Astrocyte (in vitro differentiated cells and primary cell): Measurements from ENCODE around the gene INPP5B. TPM values are rescaled to one million over a fixed set of nuclear protein-coding genes. Genes with fewer than 3 reads are reported as not detected.

Source experiments
- DNase-seq: peaks from one replicate; pipeline ENCODE4 v3.0.0-alpha.2; 2010; ENCODE audit warnings: low read depth
- FAIRE-seq: peaks from 2 replicates; lab custom pipeline; 2011; peaks lifted over from hg19 to GRCh38; lab: Jason Lieb, UNC
- H2AFZ ChIP-seq: 2 replicates; pipeline ENCODE4 v1.6.0; 2012; ENCODE audit warnings: low read depth, low read length, inconsistent platforms
- H3K27ac ChIP-seq: 2 replicates; pipeline ENCODE4 v1.5.1; 2011; ENCODE audit warnings: low read depth, low read length, inconsistent platforms
- H3K27me3 ChIP-seq: 2 replicates; pipeline ENCODE4 v1.6.0; 2011; ENCODE audit warnings: low read length, inconsistent platforms; ENCODE audit not compliant: insufficient read depth
- H3K36me3 ChIP-seq: 2 replicates; pipeline ENCODE4 v1.5.1; 2011; ENCODE audit warnings: low read length, inconsistent platforms; ENCODE audit not compliant: insufficient read depth
- H3K4me1 ChIP-seq: 2 replicates; pipeline ENCODE4 v1.5.1; 2011; ENCODE audit warnings: low read length, inconsistent platforms; ENCODE audit not compliant: insufficient read depth
- H3K4me2 ChIP-seq: 2 replicates; pipeline ENCODE4 v1.6.0; 2012; ENCODE audit warnings: low read length, inconsistent platforms
- H3K4me3 ChIP-seq: 2 replicates; pipeline ENCODE4 v1.5.1; 2011; ENCODE audit warnings: low read depth, mild to moderate bottlenecking, low read length, inconsistent platforms; ENCODE audit not compliant: insufficient read depth
- H3K79me2 ChIP-seq: 2 replicates; pipeline ENCODE4 v1.6.0; 2012; ENCODE audit warnings: mild to moderate bottlenecking, low read length, inconsistent platforms; ENCODE audit not compliant: insufficient read depth
- H3K9ac ChIP-seq: 2 replicates; pipeline ENCODE4 v1.6.0; 2012; ENCODE audit warnings: mild to moderate bottlenecking, low read length, inconsistent platforms
- H3K9me3 ChIP-seq: 2 replicates; pipeline ENCODE4 v1.5.1; 2012; ENCODE audit warnings: low read depth, mild to moderate bottlenecking, low read length, inconsistent platforms; ENCODE audit not compliant: insufficient read depth
- H4K20me1 ChIP-seq: 2 replicates; pipeline ENCODE4 v1.6.0; 2012; ENCODE audit warnings: low read length, inconsistent platforms; ENCODE audit not compliant: insufficient read depth
- H3K27ac Mint-ChIP-seq: one replicate; pipeline ENCODE4 v1.8.0; 2021; ENCODE audit warnings: mild to moderate bottlenecking, mixed read lengths; ENCODE audit not compliant: unreplicated experiment
- H3K27me3 Mint-ChIP-seq: one replicate; pipeline ENCODE4 v1.8.0; 2021; ENCODE audit warnings: low read depth, mixed read lengths; ENCODE audit not compliant: unreplicated experiment
- H3K36me3 Mint-ChIP-seq: one replicate; pipeline ENCODE4 v1.8.0; 2021; ENCODE audit warnings: low read depth, mixed read lengths; ENCODE audit not compliant: unreplicated experiment
- H3K4me1 Mint-ChIP-seq: one replicate; pipeline ENCODE4 v1.8.0; 2021; ENCODE audit warnings: low read depth, mixed read lengths; ENCODE audit not compliant: unreplicated experiment
- H3K4me3 Mint-ChIP-seq: one replicate; pipeline ENCODE4 v1.8.0; 2021; ENCODE audit warnings: mild to moderate bottlenecking, moderate library complexity, mixed read lengths; ENCODE audit not compliant: unreplicated experiment
- H3K9me3 Mint-ChIP-seq: one replicate; pipeline ENCODE4 v1.8.0; 2021; ENCODE audit warnings: mild to moderate bottlenecking, mixed read lengths; ENCODE audit not compliant: unreplicated experiment
- CTCF ChIP-seq: IDR thresholded peaks from 2 replicates; pipeline ENCODE4 v1.5.1; 2011; ENCODE audit warnings: low read depth, mild to moderate bottlenecking, inconsistent platforms, low read length, moderate library complexity; ENCODE audit not compliant: insufficient read depth
- EZH2 ChIP-seq: IDR thresholded peaks from 2 replicates; pipeline ENCODE4 v1.6.1; 2012; ENCODE audit warnings: mild to moderate bottlenecking, low read length, inconsistent platforms; ENCODE audit not compliant: insufficient read depth
- total RNA-seq: library from RNA; stranded (reverse); gene quantifications from 2 replicates; pipeline ENCODE4 v1.2.1, GENCODE V29; 2021

Gene INPP5B
- total RNA-seq, 1 donor from 2014 or later, result 19.4 TPM

GRCh38 chr1:37994886-37995566 lies 48.2 kb upstream of the INPP5B start:
- Histone ChIP-seq H3K79me2 (peaks cover 34% of the 10 kb centered on the region), H3K27ac (no peak overlapping the region), H3K36me3 (peaks cover 21% of the 10 kb centered on the region), H3K9ac (no peak overlapping the region), H2AFZ (no peak overlapping the region), H3K27me3 (no peaks in the 10 kb centered on the region), H4K20me1 (no peaks in the 10 kb centered on the region), H3K4me2 (no peak overlapping the region), H3K4me1 (peaks cover 41% of the 10 kb centered on the region), H3K4me3 (no peak overlapping the region), H3K9me3 (no peaks in the 10 kb centered on the region)
- H3K4me3 Mint-ChIP-seq, result peak overlapping the region; percentile 47
- H3K27me3 Mint-ChIP-seq, result no peaks in the 10 kb centered on the region
- TF ChIP-seq EZH2 (no peak), CTCF (no peak)
- peak overlapping the region; percentile 12 for H3K27ac Mint-ChIP-seq
- peaks cover 16% of the 10 kb centered on the region for H3K36me3 Mint-ChIP-seq
- DNase-seq, result no peak
- no peak for FAIRE-seq
- H3K9me3 Mint-ChIP-seq, result no peaks in the 10 kb centered on the region
- peaks cover 41% of the 10 kb centered on the region for H3K4me1 Mint-ChIP-seq

- peak overlapping the region; percentile 68 for H3K27ac ChIP-seq
- H3K4me1 ChIP-seq, result peaks cover 2% of the 10 kb centered on the region
- H3K27me3 ChIP-seq, result no peaks in the 10 kb centered on the region
- peak overlapping the region; percentile 61 for H2AFZ ChIP-seq
- H3K4me3 ChIP-seq, result peak overlapping the region; percentile 98
- peak overlapping the region; percentile 92 for H3K9ac ChIP-seq
- peak overlapping the region; percentile 92 for H3K4me3 Mint-ChIP-seq
- peaks cover 5% of the 10 kb centered on the region for H3K4me1 Mint-ChIP-seq
- H3K9me3 ChIP-seq, result no peaks in the 10 kb centered on the region
- H3K36me3 Mint-ChIP-seq, result peaks cover 7% of the 10 kb centered on the region
- TF ChIP-seq CTCF, result no peak
- TF ChIP-seq EZH2, result no peak
- DNase-seq (peak; percentile 32), FAIRE-seq (no peak)
- H3K79me2 ChIP-seq, result peaks cover 30% of the 10 kb centered on the region
- H3K27ac Mint-ChIP-seq, result peak overlapping the region; percentile 91
- no peaks in the 10 kb centered on the region for H3K9me3 Mint-ChIP-seq
- H3K4me2 ChIP-seq, result peak overlapping the region; percentile 98
- peaks cover 22% of the 10 kb centered on the region for H3K36me3 ChIP-seq
- H4K20me1 ChIP-seq, result peaks cover 32% of the 10 kb centered on the region
- H3K27me3 Mint-ChIP-seq, result no peaks in the 10 kb centered on the region
These were observed 42.6 kb upstream of the INPP5B start for GRCh38 chr1:37989361-37989930.

- no peaks in the 10 kb centered on the region for H3K9me3 Mint-ChIP-seq
- peak overlapping the region; percentile 98 for H3K4me2 ChIP-seq
- DNase-seq, result no peak
- H3K27me3 ChIP-seq, result no peaks in the 10 kb centered on the region
- no peak overlapping the region for H3K27ac ChIP-seq
- peaks cover 30% of the 10 kb centered on the region for H3K79me2 ChIP-seq
- no peak for TF ChIP-seq CTCF
- no peak for TF ChIP-seq EZH2
- H3K27ac Mint-ChIP-seq, result no peak overlapping the region
- no peak overlapping the region for H3K4me3 ChIP-seq
- no peak overlapping the region for H3K4me3 Mint-ChIP-seq
- H3K4me1 ChIP-seq, result peaks cover 2% of the 10 kb centered on the region
- H3K36me3 ChIP-seq, result peaks cover 33% of the 10 kb centered on the region
- no peak overlapping the region for H2AFZ ChIP-seq
- peaks cover 10% of the 10 kb centered on the region for H3K36me3 Mint-ChIP-seq
- peaks cover 32% of the 10 kb centered on the region for H4K20me1 ChIP-seq
- no peaks in the 10 kb centered on the region for H3K27me3 Mint-ChIP-seq
- H3K9ac ChIP-seq, result peak overlapping the region; percentile 0
- peaks cover 5% of the 10 kb centered on the region for H3K4me1 Mint-ChIP-seq
- FAIRE-seq, result no peak
- no peaks in the 10 kb centered on the region for H3K9me3 ChIP-seq
These were observed 40.8 kb upstream of the INPP5B start for GRCh38 chr1:37987679-37988078.
